CD14-positive monocyte (primary cell): ENCODE results near the gene OR2F1. TPM values are rescaled to one million over a fixed set of nuclear protein-coding genes. Genes with fewer than 3 reads are reported as not detected.

Source experiments
- DNase-seq, 3 donors: peaks; one replicate each; pipeline ENCODE4 v3.0.0-alpha.2; 2011 to 2022
- H2AFZ ChIP-seq: 2 replicates; pipeline ENCODE4 v1.6.0; 2012; ENCODE audit warnings: mild to moderate bottlenecking, low read depth, low read length, inconsistent platforms; ENCODE audit not compliant: insufficient read depth, poor library complexity, severe bottlenecking
- H3K27ac ChIP-seq, 2 donors: 1 replicate in 1 of 2; 2 replicates in 1 of 2; pipeline ENCODE4 v1.5.1; 2012 to 2013; ENCODE audit warnings: low read length in 2 of 2, control low read depth in 1 of 2, inconsistent platforms in 1 of 2, low read depth in 1 of 2, mild to moderate bottlenecking in 1 of 2
- H3K27me3 ChIP-seq, 2 donors: one replicate each; pipeline versions ENCODE4 v1.6.0 to v1.6.1; 2011 to 2013; ENCODE audit warnings: low read length in 2 of 2; ENCODE audit not compliant: control insufficient read depth in 2 of 2, insufficient read depth in 2 of 2
- H3K36me3 ChIP-seq, 2 donors: replicated peaks in 1 of 2; 1 replicate in 1 of 2; 2 replicates in 1 of 2; pipeline versions ENCODE4 v1.5.1 to v1.6.1; 2012 to 2013; ENCODE audit warnings: low read length in 2 of 2, control low read depth in 1 of 2, inconsistent platforms in 1 of 2, mild to moderate bottlenecking in 1 of 2; ENCODE audit not compliant: insufficient read depth in 2 of 2, control insufficient read depth in 1 of 2
- H3K4me1 ChIP-seq, 2 donors: 1 replicate in 1 of 2; 2 replicates in 1 of 2; pipeline versions ENCODE4 v1.5.1 to v1.6.1; 2012 to 2013; ENCODE audit warnings: low read length in 2 of 2, control low read depth in 1 of 2, inconsistent platforms in 1 of 2, mild to moderate bottlenecking in 1 of 2, moderate library complexity in 1 of 2; ENCODE audit not compliant: insufficient read depth in 2 of 2, control insufficient read depth in 1 of 2
- H3K4me2 ChIP-seq: replicated peaks from 2 replicates; pipeline ENCODE3; 2012; ENCODE audit warnings: low read length, moderate library complexity, mild to moderate bottlenecking; ENCODE audit not compliant: poor library complexity, severe bottlenecking; ENCODE audit errors: extremely low read depth
- H3K4me3 ChIP-seq, 3 experiments: fragments of 200-600 bp in 1 of 3; sonication (generic) in 1 of 3; replicated peaks in 1 of 3; 1 replicate in 2 of 3; 2 replicates in 1 of 3; pipeline ENCODE4 v1.5.1; 2011 to 2013; ENCODE audit warnings: low read length in 3 of 3, mild to moderate bottlenecking in 3 of 3, control low read depth in 2 of 3, low read depth in 2 of 3, inconsistent platforms in 1 of 3, moderate library complexity in 1 of 3
- H3K79me2 ChIP-seq: 2 replicates; pipeline ENCODE4 v1.6.0; 2012; ENCODE audit warnings: mild to moderate bottlenecking, control low read depth, inconsistent platforms, low read length, moderate library complexity; ENCODE audit not compliant: insufficient read depth
- H3K9ac ChIP-seq: 2 replicates; pipeline ENCODE4 v1.6.0; 2017; ENCODE audit warnings: low read length, mild to moderate bottlenecking; ENCODE audit not compliant: insufficient read depth, poor library complexity, severe bottlenecking
- H3K9me3 ChIP-seq, 2 donors: replicated peaks in 1 of 2; 1 replicate in 1 of 2; 2 replicates in 1 of 2; pipeline versions ENCODE4 v1.5.1 to v1.6.1; 2012 to 2013; ENCODE audit warnings: low read length in 2 of 2, control low read depth in 1 of 2; ENCODE audit not compliant: control insufficient read depth in 1 of 2, insufficient read depth in 1 of 2
- H4K20me1 ChIP-seq: 2 replicates; pipeline ENCODE4 v1.6.0; 2012; ENCODE audit warnings: mild to moderate bottlenecking, low read length, control low read depth, moderate library complexity; ENCODE audit not compliant: insufficient read depth
- H3K27ac Mint-ChIP-seq, 7 donors: one replicate each; pipeline ENCODE4 v1.8.0; 2020; ENCODE audit warnings: mild to moderate bottlenecking in 7 of 7, mixed read lengths in 7 of 7, moderate library complexity in 6 of 7, inconsistent platforms in 2 of 7
- H3K27me3 Mint-ChIP-seq, 3 donors: one replicate each; pipeline ENCODE4 v1.8.0; 2021 to 2022; ENCODE audit warnings: low read depth in 3 of 3, mild to moderate bottlenecking in 3 of 3, mixed read lengths in 3 of 3, moderate library complexity in 3 of 3, inconsistent platforms in 1 of 3
- H3K36me3 Mint-ChIP-seq, 2 donors: one replicate each; pipeline ENCODE4 v1.8.0; 2020; ENCODE audit warnings: mixed read lengths in 2 of 2, inconsistent platforms in 1 of 2, mild to moderate bottlenecking in 1 of 2
- H3K4me1 Mint-ChIP-seq: one replicate; pipeline ENCODE4 v1.8.0; 2020; ENCODE audit warnings: mild to moderate bottlenecking, mixed read lengths
- H3K4me3 Mint-ChIP-seq, 2 donors: one replicate each; pipeline ENCODE4 v1.8.0; 2020; ENCODE audit warnings: mild to moderate bottlenecking in 2 of 2, mixed read lengths in 2 of 2, moderate library complexity in 1 of 2
- H3K9me3 Mint-ChIP-seq, 7 donors: one replicate each; pipeline ENCODE4 v1.8.0; 2020 to 2022; ENCODE audit warnings: mixed read lengths in 7 of 7, mild to moderate bottlenecking in 6 of 7, moderate library complexity in 6 of 7, inconsistent platforms in 2 of 7
- WGBS: methylation state at CpG from one replicate; pipeline ENCODE4 v1.1.5; 2013; ENCODE audit warnings: missing lambda C conversion rate; ENCODE audit not compliant: insufficient coverage; 5-methylcytosine and 5-hydroxymethylcytosine counted together
- intact Hi-C, 2 donors: fragments of 100-400 bp; cut with micrococcal nuclease; formaldehyde crosslinking; loops; one replicate each; pipeline versions ENCODE4 v1.15.0 to v1.15.1; 2023
- polyA plus RNA-seq, 3 donors: library from polyadenylated mRNA; depleted of rRNA in 1 of 3; unstranded in 2 of 3; stranded (reverse) in 1 of 3; fragments of 300-500 nt in 2 of 3; fragments of >200 nt in 1 of 3; fragmentation: Illumina TruSeq in 2 of 3; gene quantifications; 1 replicate in 2 of 3; 2 replicates in 1 of 3; pipeline ENCODE4 v1.2.3, GENCODE V29; 2012 to 2021
- TF ChIP-seq, protein P1 (sequence below): fragments of 200-600 bp; IDR thresholded peaks from one replicate; pipeline ENCODE4 v1.8.0; 2022; ENCODE audit warnings: antibody characterized with exemption, mild to moderate bottlenecking

OR2F1 gene
- polyA plus RNA-seq, 3 donors: not detected

DNA sequence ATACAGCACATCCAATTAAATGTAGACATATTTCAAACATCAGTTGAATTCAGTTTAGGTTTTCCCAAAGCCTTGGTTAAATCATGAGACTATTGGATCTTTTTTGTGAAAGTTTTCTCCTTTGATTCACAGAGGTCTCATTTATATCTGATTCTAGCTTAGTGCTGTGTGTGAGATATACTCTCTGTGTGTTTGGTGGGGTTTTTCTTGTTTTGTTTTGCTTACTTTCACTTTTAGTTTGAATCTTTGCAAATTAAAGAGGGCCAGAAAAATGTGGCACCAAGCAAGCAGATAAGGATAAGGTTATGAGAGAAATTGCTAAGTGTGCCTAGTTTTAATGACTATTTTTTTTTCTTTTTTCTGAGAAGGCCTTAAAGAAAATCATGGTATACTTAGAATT lies 32.9 kb downstream of the OR2F1 start:
- no peak overlapping the region for H3K4me3 Mint-ChIP-seq
- no peak overlapping the region for H2AFZ ChIP-seq
- intact Hi-C loops: no loop called here

DNA sequence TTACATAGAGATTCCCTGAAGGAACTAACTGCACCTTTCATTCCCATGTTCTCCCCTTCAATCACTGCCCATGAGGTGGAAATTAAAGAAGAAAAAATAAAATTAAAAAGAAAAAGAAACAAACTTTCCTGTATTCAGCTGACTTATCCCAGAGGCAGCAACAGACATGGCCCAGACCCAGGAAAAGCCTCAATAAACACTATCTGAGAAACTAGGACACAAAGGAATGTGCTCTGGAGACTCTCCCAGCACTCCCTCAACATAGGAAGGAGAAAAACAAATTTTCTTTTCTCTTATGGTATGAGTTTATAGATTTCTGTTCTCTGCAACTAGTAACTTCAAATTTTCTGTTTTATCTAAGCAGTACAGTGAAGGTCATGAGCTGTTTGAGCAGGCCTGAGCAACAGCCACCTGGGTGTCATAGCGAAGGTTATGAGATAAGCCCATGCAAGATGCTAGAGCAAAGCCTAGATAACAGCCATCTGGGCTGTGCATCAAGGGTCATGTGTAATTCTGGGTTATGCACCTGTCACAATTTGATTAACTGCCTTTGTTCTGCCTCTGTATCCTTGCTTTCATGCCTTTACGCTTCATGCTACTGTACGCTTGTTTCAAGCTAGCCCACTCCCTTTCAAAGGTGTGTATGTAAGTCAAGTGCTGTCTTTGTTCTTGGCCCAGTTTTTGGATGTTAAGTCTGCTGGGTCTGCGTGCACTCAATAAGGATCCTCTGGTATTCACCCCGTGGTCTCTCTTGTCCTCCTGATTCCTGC lies 34.5 kb downstream of the OR2F1 start:
- Histone ChIP-seq H3K27ac (no peak overlapping the region), H3K9me3 (peaks cover 0 to 5% of the 10 kb centered on the region in 2 donors), H3K4me2 (no peak overlapping the region), H2AFZ (no peak overlapping the region), H3K36me3 (no peaks in the 10 kb centered on the region), H3K4me3 (no peak overlapping the region), H4K20me1 (no peaks in the 10 kb centered on the region), H3K27me3 (no peaks in the 10 kb centered on the region), H3K79me2 (no peaks in the 10 kb centered on the region), H3K9ac (no peak overlapping the region), H3K4me1 (no peaks in the 10 kb centered on the region)
- no peaks in the 10 kb centered on the region for H3K4me1 Mint-ChIP-seq
- peaks cover 0 to 1% (median 0%) of the 10 kb centered on the region in 3 donors for H3K27me3 Mint-ChIP-seq
- H3K27ac Mint-ChIP-seq: no peak overlapping the region
- TF ChIP-seq, protein P1, sequence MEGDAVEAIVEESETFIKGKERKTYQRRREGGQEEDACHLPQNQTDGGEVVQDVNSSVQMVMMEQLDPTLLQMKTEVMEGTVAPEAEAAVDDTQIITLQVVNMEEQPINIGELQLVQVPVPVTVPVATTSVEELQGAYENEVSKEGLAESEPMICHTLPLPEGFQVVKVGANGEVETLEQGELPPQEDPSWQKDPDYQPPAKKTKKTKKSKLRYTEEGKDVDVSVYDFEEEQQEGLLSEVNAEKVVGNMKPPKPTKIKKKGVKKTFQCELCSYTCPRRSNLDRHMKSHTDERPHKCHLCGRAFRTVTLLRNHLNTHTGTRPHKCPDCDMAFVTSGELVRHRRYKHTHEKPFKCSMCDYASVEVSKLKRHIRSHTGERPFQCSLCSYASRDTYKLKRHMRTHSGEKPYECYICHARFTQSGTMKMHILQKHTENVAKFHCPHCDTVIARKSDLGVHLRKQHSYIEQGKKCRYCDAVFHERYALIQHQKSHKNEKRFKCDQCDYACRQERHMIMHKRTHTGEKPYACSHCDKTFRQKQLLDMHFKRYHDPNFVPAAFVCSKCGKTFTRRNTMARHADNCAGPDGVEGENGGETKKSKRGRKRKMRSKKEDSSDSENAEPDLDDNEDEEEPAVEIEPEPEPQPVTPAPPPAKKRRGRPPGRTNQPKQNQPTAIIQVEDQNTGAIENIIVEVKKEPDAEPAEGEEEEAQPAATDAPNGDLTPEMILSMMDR: no peak
- 83% methylated on average over 1 of the region's 5 CpGs for WGBS
- H3K9me3 Mint-ChIP-seq: peaks cover 2 to 16% (median 7%) of the 10 kb centered on the region in 7 donors
- no peaks in the 10 kb centered on the region for H3K36me3 Mint-ChIP-seq
- DNase-seq: no peak
- no peak overlapping the region for H3K4me3 Mint-ChIP-seq
- intact Hi-C loops: no loop called here

More for the DNA sequence above, 32.9 kb downstream of the OR2F1 start:
- no peaks in the 10 kb centered on the region for H3K4me1 Mint-ChIP-seq
- no peak overlapping the region for H3K27ac Mint-ChIP-seq
- TF ChIP-seq, protein P1: no peak
- H3K36me3 Mint-ChIP-seq: no peaks in the 10 kb centered on the region
- no peak overlapping the region for H3K4me2 ChIP-seq
- H3K27me3 ChIP-seq: no peaks in the 10 kb centered on the region
- no peaks in the 10 kb centered on the region for H3K79me2 ChIP-seq
- H3K36me3 ChIP-seq: no peaks in the 10 kb centered on the region
- H4K20me1 ChIP-seq: no peaks in the 10 kb centered on the region
- peaks cover 2 to 14% (median 7%) of the 10 kb centered on the region in 7 donors for H3K9me3 Mint-ChIP-seq
- DNase-seq: no peak
- peaks cover 0 to 5% of the 10 kb centered on the region in 2 donors for H3K9me3 ChIP-seq
- peaks cover 0 to 1% (median 0%) of the 10 kb centered on the region in 3 donors for H3K27me3 Mint-ChIP-seq
- no peak overlapping the region for H3K9ac ChIP-seq
- no peak overlapping the region for H3K4me3 ChIP-seq
- H3K4me1 ChIP-seq: no peaks in the 10 kb centered on the region
- H3K27ac ChIP-seq: no peak overlapping the region
